Stomach (tissue), 9 donors: Measurements from ENCODE around the gene AAMP. TPM values are rescaled to one million over a fixed set of nuclear protein-coding genes. Genes with fewer than 3 reads are reported as not detected.
A peak's percentile ranks its signal among the peaks of the same experiment; 100 is the strongest.

Source experiments
- DNase-seq, 2 donors: peaks; one replicate each; pipeline versions ENCODE4 v3.0.0 to v3.0.0-alpha.2; 2013 to 2019
- H3K27ac ChIP-seq, 5 donors: fragments of 200-600 bp in 4 of 5; sonication (generic) in 4 of 5; one replicate each; pipeline ENCODE4 v1.5.1; 2013 to 2019; ENCODE audit warnings: mild to moderate bottlenecking in 1 of 5, moderate library complexity in 1 of 5
- H3K27me3 ChIP-seq, 3 donors: fragments of 200-600 bp; sonication (generic); one replicate each; pipeline ENCODE4 v1.5.1; 2017 to 2019; ENCODE audit warnings: mixed run types in 1 of 3
- H3K36me3 ChIP-seq, 4 donors: fragments of 200-600 bp; sonication (generic); 1 replicate in 3 of 4; 2 replicates in 1 of 4; pipeline ENCODE4 v1.5.1; 2016 to 2019
- H3K4me1 ChIP-seq, 4 donors: fragments of 200-600 bp; sonication (generic); one replicate each; pipeline ENCODE4 v1.5.1; 2016 to 2019
- H3K4me3 ChIP-seq, 4 donors: fragments of 200-600 bp; sonication (generic) in 3 of 4; one replicate each; pipeline ENCODE4 v1.5.1; 2016 to 2019; ENCODE audit warnings: mild to moderate bottlenecking in 1 of 4
- H3K9me3 ChIP-seq, 4 donors: fragments of 200-600 bp; sonication (generic); one replicate each; pipeline ENCODE4 v1.5.1; 2016 to 2019
- EP300 ChIP-seq: sonication (generic); formaldehyde crosslinking; IDR thresholded peaks from one replicate; pipeline ENCODE4 v1.6.1; 2017; ENCODE audit warnings: antibody characterized with exemption
- POLR2A ChIP-seq, 4 donors: fragments of 450-650 bp; IDR thresholded peaks; one replicate each; pipeline ENCODE4 v1.6.1; 2016; ENCODE audit warnings: antibody characterized with exemption in 4 of 4, control low read depth in 2 of 4, mild to moderate bottlenecking in 1 of 4, moderate library complexity in 1 of 4
- POLR2AphosphoS5 ChIP-seq, 3 donors: sonication (generic); formaldehyde crosslinking; IDR thresholded peaks; one replicate each; pipeline ENCODE4 v1.6.1; 2016; ENCODE audit warnings: antibody characterized with exemption in 3 of 3
- WGBS, 5 donors: extraction: QIAGEN DNeasy Blood & Tissue Kit in 3 of 5; methylation state at CpG; one replicate each; pipeline versions ENCODE4 v1.1.5 to v1.1.7; 2013 to 2018; 5-methylcytosine and 5-hydroxymethylcytosine counted together
- intact Hi-C: fragments of 100-400 bp; cut with DNase I; formaldehyde crosslinking; loops from one replicate; pipeline ENCODE4 v1.15.1; 2023; ENCODE audit warnings: low total_unique reads
- polyA plus RNA-seq, 3 donors: library from polyadenylated mRNA; stranded (reverse); fragments of 200-250 nt; gene quantifications; one replicate each; pipeline ENCODE4 v1.2.3, GENCODE V29; 2013
- total RNA-seq, 5 donors: library from RNA; depleted of rRNA; stranded (reverse); fragments of >200 nt; gene quantifications; one replicate each; pipeline versions ENCODE4 v1.1.0 to v1.2.3, GENCODE V29; 2014 to 2016
- TF ChIP-seq, protein P1 (sequence below), 7 experiments: fragments of 450-650 bp in 4 of 7; fragments of 200-600 bp in 3 of 7; sonication (generic) in 3 of 7; IDR thresholded peaks; one replicate each; pipeline ENCODE4 v1.5.1; 2016 to 2019; ENCODE audit warnings: antibody characterized with exemption in 7 of 7, control low read depth in 2 of 7, mild to moderate bottlenecking in 1 of 7
- donor health status: healthy with polysubstance abuse.
- donor health status: Bipolar disorder and iron deficiency.
- donor health status: healthy.

The AAMP gene
- total and polyA plus RNA-seq, 8 donors: 82.6 to 218 (median 159) TPM

GRCh38 chr2:218310853-218311540 is 41.1 kb upstream of the AAMP start:
- WGBS, 5 donors: 33 to 55% (median 50%) methylated on average over 11 of the region's 11 CpGs
- H3K27ac ChIP-seq: peak overlapping the region; percentile 75 to 90 (median 85)
- no peaks in the 10 kb centered on the region for H3K36me3 ChIP-seq
- H3K4me1 ChIP-seq: peaks cover 0 to 33% (median 14%) of the 10 kb centered on the region in 4 donors
- H3K27me3 ChIP-seq: no peaks in the 10 kb centered on the region
- peak in 2 of 3 donors; percentile 9 to 11 for TF ChIP-seq POLR2AphosphoS5 (IDR thresholded peaks at IDR 0.05)
- no peak for TF ChIP-seq POLR2A (IDR thresholded peaks at IDR 0.05)
- H3K4me3 ChIP-seq: no peak overlapping the region
- peak; percentile 55 to 73 for DNase-seq
- intact Hi-C loops: no loop called here
- no peaks in the 10 kb centered on the region for H3K9me3 ChIP-seq

- Histone ChIP-seq H3K4me1 (peaks cover 0 to 25% (median 10%) of the 10 kb centered on the region in 4 donors), H3K27ac (no peak overlapping the region), H3K4me3 (no peak overlapping the region), H3K36me3 (no peaks in the 10 kb centered on the region), H3K27me3 (no peaks in the 10 kb centered on the region), H3K9me3 (no peaks in the 10 kb centered on the region)
- intact Hi-C loops: loop anchor here (10.0 kb wide), 1 partner anchor 87 kb away; the partner anchor contains the start of gene CTDSP1
- no peak for TF ChIP-seq POLR2AphosphoS5 (IDR thresholded peaks at IDR 0.05)
- TF ChIP-seq EP300: no peak
- TF ChIP-seq, protein P1, sequence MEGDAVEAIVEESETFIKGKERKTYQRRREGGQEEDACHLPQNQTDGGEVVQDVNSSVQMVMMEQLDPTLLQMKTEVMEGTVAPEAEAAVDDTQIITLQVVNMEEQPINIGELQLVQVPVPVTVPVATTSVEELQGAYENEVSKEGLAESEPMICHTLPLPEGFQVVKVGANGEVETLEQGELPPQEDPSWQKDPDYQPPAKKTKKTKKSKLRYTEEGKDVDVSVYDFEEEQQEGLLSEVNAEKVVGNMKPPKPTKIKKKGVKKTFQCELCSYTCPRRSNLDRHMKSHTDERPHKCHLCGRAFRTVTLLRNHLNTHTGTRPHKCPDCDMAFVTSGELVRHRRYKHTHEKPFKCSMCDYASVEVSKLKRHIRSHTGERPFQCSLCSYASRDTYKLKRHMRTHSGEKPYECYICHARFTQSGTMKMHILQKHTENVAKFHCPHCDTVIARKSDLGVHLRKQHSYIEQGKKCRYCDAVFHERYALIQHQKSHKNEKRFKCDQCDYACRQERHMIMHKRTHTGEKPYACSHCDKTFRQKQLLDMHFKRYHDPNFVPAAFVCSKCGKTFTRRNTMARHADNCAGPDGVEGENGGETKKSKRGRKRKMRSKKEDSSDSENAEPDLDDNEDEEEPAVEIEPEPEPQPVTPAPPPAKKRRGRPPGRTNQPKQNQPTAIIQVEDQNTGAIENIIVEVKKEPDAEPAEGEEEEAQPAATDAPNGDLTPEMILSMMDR (IDR thresholded peaks at IDR 0.05): no peak
- no peak for TF ChIP-seq POLR2A (IDR thresholded peaks at IDR 0.05)
- WGBS, 5 donors: 68 to 83% (median 79%) methylated on average over 6 of the region's 6 CpGs
- DNase-seq: peak in 1 of 2 donors; percentile 22
These were observed 37.6 kb upstream of the AAMP start for GRCh38 chr2:218307415-218308090.

GRCh38 chr2:218306184-218306920 is 36.4 kb upstream of the AAMP start:
- H3K36me3 ChIP-seq: no peaks in the 10 kb centered on the region
- no peak for DNase-seq
- peaks cover 0 to 21% (median 11%) of the 10 kb centered on the region in 4 donors for H3K4me1 ChIP-seq
- 79 to 89% (median 84%) methylated on average over 9 of the region's 9 CpGs for WGBS, 5 donors
- TF ChIP-seq, protein P1 (IDR thresholded peaks at IDR 0.05): no peak
- TF ChIP-seq POLR2A (IDR thresholded peaks at IDR 0.05) (no peak), EP300 (no peak), POLR2AphosphoS5 (IDR thresholded peaks at IDR 0.05) (no peak)
- H3K4me3 ChIP-seq: no peak overlapping the region
- intact Hi-C loops: loop anchor here (10.0 kb wide), 1 partner anchor 88 kb away; the partner anchor contains the start of gene CTDSP1
- no peak overlapping the region for H3K27ac ChIP-seq
- H3K27me3 ChIP-seq: no peaks in the 10 kb centered on the region
- no peaks in the 10 kb centered on the region for H3K9me3 ChIP-seq

DNA sequence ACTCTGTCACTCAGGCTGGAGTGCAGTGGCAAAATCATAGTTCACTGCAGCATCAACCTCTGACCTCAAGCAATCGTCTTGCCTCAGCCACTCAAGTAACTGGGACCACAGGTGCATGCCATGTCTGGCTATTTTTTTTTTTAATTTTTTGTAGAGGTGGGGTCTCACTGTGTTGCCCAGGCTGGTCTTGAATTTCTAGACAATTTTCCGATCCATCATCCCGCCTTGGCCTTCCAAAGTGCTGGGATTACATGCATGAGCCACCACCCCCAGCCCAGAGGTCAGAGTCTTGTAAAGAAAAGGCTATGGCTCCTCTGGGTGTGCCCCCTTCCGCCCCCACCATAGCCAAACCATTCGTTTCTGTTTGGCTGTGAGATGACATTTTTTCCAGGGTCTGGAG is 35.4 kb upstream of the AAMP start:
- Histone ChIP-seq H3K36me3 (no peaks in the 10 kb centered on the region), H3K9me3 (no peaks in the 10 kb centered on the region), H3K27me3 (no peaks in the 10 kb centered on the region), H3K4me3 (no peak overlapping the region), H3K4me1 (peaks cover 0 to 19% (median 9%) of the 10 kb centered on the region in 4 donors), H3K27ac (no peak overlapping the region)
- no peak for TF ChIP-seq POLR2AphosphoS5 (IDR thresholded peaks at IDR 0.05)
- no peak for TF ChIP-seq EP300
- TF ChIP-seq, protein P1 (IDR thresholded peaks at IDR 0.05): no peak
- TF ChIP-seq POLR2A (IDR thresholded peaks at IDR 0.05): no peak
- DNase-seq: no peak
- WGBS, 5 donors: 61 to 68% (median 64%) methylated on average over 5 of the region's 5 CpGs
- intact Hi-C loops: loop anchor here (10.0 kb wide), 1 partner anchor 89 kb away; the partner anchor contains the start of gene CTDSP1
